ENCODE results near the gene NRP2. TPM values are rescaled to one million over a fixed set of nuclear protein-coding genes. Genes with fewer than 3 reads are reported as not detected.

Gene NRP2
- total and polyA plus RNA-seq, 2 of the 13 experiments (the other 11 are each of a cell fraction or from before 2014, with no cell fraction given): 0.65 to 1.4 TPM

DNA sequence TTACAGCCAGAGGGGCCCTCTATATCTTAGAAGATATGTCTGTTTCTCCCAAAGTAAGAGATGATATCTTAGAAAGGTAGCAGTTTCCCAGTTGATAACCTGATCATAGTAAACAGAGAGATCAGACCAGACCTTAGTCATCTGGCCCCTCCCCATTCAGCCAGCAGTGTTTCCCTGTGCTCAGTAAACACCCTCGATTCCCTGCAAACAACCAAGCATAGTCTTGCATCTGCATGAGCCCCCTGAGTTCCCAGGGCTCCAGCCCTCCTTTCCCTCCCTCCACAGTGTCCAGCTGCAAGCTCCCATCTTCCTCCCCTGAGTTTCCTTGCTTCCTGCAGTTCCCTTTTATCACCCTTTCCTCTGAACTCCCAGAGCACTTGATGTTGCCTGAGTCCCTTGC, 20.3 kb downstream of the NRP2 start (continued):
- TF ChIP-seq ZNF20 (CRISPR knock-in tag; IDR thresholded peaks at IDR 0.05) (no peak), PHF21A (CRISPR knock-in tag; IDR thresholded peaks at IDR 0.05) (peak; percentile 40; the same call in 1 of the 2 replicates), FOXA3 (CRISPR knock-in tag; IDR thresholded peaks at IDR 0.05) (peak; percentile 70), FOXA1 (IDR thresholded peaks at IDR 0.05) (no peak), FOXA1 (CRISPR knock-in tag; IDR thresholded peaks at IDR 0.05) (peak; percentile 49; the same call in 1 of the 2 replicates), RFX5 (IDR thresholded peaks at IDR 0.05; ENCODE audit: low read depth, low read length) (no peak), ZFP90 (CRISPR knock-in tag; IDR thresholded peaks at IDR 0.05; ENCODE audit: borderline replicate concordance) (0 out of 2 replicates have a peak, but pooled peaks have one; percentile 12), ZNF556 (CRISPR knock-in tag; IDR thresholded peaks at IDR 0.05; ENCODE audit: borderline replicate concordance) (no peak)
- TF ChIP-seq, protein P1, sequence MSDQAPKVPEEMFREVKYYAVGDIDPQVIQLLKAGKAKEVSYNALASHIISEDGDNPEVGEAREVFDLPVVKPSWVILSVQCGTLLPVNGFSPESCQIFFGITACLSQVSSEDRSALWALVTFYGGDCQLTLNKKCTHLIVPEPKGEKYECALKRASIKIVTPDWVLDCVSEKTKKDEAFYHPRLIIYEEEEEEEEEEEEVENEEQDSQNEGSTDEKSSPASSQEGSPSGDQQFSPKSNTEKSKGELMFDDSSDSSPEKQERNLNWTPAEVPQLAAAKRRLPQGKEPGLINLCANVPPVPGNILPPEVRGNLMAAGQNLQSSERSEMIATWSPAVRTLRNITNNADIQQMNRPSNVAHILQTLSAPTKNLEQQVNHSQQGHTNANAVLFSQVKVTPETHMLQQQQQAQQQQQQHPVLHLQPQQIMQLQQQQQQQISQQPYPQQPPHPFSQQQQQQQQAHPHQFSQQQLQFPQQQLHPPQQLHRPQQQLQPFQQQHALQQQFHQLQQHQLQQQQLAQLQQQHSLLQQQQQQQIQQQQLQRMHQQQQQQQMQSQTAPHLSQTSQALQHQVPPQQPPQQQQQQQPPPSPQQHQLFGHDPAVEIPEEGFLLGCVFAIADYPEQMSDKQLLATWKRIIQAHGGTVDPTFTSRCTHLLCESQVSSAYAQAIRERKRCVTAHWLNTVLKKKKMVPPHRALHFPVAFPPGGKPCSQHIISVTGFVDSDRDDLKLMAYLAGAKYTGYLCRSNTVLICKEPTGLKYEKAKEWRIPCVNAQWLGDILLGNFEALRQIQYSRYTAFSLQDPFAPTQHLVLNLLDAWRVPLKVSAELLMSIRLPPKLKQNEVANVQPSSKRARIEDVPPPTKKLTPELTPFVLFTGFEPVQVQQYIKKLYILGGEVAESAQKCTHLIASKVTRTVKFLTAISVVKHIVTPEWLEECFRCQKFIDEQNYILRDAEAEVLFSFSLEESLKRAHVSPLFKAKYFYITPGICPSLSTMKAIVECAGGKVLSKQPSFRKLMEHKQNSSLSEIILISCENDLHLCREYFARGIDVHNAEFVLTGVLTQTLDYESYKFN (CRISPR knock-in tag; conservative IDR thresholded peaks at IDR 0.05): 0 out of 2 replicates have a peak, but pooled peaks have one; percentile 8
- TF ChIP-seq, protein P2, sequence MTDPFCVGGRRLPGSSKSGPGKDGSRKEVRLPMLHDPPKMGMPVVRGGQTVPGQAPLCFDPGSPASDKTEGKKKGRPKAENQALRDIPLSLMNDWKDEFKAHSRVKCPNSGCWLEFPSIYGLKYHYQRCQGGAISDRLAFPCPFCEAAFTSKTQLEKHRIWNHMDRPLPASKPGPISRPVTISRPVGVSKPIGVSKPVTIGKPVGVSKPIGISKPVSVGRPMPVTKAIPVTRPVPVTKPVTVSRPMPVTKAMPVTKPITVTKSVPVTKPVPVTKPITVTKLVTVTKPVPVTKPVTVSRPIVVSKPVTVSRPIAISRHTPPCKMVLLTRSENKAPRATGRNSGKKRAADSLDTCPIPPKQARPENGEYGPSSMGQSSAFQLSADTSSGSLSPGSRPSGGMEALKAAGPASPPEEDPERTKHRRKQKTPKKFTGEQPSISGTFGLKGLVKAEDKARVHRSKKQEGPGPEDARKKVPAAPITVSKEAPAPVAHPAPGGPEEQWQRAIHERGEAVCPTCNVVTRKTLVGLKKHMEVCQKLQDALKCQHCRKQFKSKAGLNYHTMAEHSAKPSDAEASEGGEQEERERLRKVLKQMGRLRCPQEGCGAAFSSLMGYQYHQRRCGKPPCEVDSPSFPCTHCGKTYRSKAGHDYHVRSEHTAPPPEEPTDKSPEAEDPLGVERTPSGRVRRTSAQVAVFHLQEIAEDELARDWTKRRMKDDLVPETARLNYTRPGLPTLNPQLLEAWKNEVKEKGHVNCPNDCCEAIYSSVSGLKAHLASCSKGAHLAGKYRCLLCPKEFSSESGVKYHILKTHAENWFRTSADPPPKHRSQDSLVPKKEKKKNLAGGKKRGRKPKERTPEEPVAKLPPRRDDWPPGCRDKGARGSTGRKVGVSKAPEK (CRISPR knock-in tag; IDR thresholded peaks at IDR 0.05; ENCODE audit: borderline replicate concordance): 0 out of 2 replicates have a peak, but pooled peaks have one; percentile 21
